ENCODE data around the gene ARHGDIG. TPM values are rescaled to one million over a fixed set of nuclear protein-coding genes. Genes with fewer than 3 reads are reported as not detected.

The ARHGDIG gene
- total RNA-seq, 2 experiments from 2014 or later: not detected

DNA sequence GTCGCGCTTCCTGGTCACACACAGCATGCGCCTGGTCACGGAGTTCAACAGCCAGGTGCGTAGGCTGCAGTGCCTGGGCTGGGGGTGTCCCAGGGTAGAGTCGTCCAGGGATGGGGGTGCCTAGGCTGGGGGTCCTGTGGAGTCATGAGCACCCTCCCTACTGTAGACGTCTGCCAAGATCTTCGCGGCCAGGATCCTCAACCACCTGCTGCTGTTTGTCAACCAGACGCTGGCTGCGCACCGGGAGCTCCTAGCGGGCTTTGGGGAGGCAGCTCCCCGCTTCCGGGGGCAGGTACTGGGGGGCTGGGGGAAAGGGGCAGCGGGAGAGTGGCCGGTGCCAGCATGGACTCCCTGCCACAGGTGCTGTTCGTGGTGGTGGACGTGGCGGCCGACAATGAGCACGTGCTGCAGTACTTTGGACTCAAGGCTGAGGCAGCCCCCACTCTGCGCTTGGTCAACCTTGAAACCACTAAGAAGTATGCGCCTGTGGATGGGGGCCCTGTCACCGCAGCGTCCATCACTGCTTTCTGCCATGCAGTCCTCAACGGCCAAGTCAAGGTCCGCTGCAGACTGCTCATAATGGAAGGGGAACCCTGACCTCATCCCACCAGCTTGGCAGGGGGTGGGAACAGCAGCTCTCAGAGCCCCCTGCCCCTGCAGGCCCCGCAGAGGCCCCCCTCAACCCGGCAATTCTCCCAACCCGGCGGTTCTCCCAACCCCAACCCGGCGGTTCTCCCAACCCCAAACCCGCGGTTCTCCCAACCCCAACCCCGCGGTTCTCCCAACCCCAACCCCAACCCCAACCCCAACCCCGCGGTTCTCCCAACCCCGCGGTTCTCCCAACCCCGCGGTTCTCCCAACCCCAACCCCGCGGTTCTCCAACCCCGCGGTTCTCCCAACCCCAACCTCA is 5.0 kb downstream of the ARHGDIG start:
- POLR2A ChIA-PET: no interaction called here
- Mint-ChIP-seq H3K27ac (no peak overlapping the region), H3K27me3 (peaks cover 5% of the 10 kb centered on the region), H3K4me3 (no peak overlapping the region), H3K36me3 (peaks cover 11% of the 10 kb centered on the region), H3K4me1 (ENCODE audit: low read depth) (no peaks in the 10 kb centered on the region), H3K9me3 (no peaks in the 10 kb centered on the region)
- CTCF ChIA-PET: no interaction called here
- intact Hi-C loops (cut with micrococcal nuclease): no loop called here
- DNase-seq: no peak

DNA sequence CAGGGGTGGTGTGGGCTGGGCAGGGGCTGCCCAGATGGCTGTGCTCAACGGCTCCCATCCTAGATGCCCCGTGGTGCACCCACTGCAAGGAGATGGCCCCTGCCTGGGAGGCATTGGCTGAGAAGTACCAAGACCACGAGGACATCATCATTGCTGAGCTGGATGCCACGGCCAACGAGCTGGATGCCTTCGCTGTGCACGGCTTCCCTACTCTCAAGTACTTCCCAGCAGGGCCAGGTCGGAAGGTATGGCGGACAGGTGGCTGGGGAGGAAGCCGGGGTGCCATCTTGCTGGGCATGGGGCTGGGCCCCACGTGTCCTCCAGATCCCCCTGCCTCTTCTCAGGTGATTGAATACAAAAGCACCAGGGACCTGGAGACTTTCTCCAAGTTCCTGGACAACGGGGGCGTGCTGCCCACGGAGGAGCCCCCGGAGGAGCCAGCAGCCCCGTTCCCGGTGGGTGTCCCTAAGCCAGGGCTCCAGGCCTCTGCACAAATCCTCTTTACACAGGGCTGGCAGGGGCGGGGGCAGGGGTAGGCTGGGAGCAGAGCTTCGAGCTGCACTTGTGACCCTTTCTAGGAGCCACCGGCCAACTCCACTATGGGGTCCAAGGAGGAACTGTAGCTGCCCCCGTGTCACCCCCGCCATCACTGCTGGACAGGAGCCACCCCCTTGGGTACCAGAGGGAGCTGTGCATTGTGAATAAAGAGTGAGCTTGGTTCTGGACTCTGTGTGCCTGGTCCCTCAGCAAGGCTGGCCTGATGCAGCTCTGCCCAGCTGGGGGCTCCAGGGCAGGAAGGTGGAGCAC is 6.3 kb downstream of the ARHGDIG start:
- intact Hi-C loops (cut with micrococcal nuclease): no loop called here
- H3K4me3 Mint-ChIP-seq: no peak overlapping the region
- ChIA-PET POLR2A (no interaction called here), CTCF (no interaction called here)
- no peaks in the 10 kb centered on the region for H3K9me3 Mint-ChIP-seq
- no peak for DNase-seq
- peaks cover 2% of the 10 kb centered on the region for H3K27me3 Mint-ChIP-seq
- H3K4me1 Mint-ChIP-seq (ENCODE audit: low read depth): no peaks in the 10 kb centered on the region
- H3K36me3 Mint-ChIP-seq: peaks cover 13% of the 10 kb centered on the region
- no peak overlapping the region for H3K27ac Mint-ChIP-seq

DNA sequence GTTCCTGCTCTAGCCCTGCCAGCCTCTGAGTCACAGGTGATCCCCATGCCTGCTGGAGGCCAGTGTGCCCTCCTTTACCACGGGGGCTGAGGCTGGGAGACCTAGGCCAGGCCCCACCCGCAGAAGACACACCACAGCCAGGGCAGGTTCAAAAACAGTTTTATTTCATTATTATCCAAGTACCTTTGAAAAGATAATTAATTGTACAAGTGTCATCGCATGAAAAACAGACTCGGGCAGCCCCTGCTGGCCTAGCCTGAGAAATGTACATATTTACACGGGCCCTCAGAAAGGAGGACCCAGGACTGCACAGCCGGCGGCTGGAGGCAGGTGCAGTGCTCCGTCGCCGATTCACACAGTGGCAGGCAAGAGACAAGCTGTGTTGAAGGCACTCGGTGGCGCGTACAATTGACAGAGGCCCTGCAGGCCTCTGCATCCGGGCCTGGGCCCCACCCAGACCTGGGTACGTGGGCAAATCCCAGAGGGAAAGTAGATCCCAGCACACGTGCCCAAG is 7.0 kb downstream of the ARHGDIG start:
- no peaks in the 10 kb centered on the region for H3K27me3 Mint-ChIP-seq
- no peaks in the 10 kb centered on the region for H3K4me1 Mint-ChIP-seq (ENCODE audit: low read depth)
- intact Hi-C loops (cut with micrococcal nuclease): no loop called here
- peaks cover 14% of the 10 kb centered on the region for H3K36me3 Mint-ChIP-seq
- ChIA-PET CTCF (no interaction called here), POLR2A (no interaction called here)
- no peaks in the 10 kb centered on the region for H3K9me3 Mint-ChIP-seq
- no peak overlapping the region for H3K27ac Mint-ChIP-seq
- no peak for DNase-seq
- no peak overlapping the region for H3K4me3 Mint-ChIP-seq

DNA sequence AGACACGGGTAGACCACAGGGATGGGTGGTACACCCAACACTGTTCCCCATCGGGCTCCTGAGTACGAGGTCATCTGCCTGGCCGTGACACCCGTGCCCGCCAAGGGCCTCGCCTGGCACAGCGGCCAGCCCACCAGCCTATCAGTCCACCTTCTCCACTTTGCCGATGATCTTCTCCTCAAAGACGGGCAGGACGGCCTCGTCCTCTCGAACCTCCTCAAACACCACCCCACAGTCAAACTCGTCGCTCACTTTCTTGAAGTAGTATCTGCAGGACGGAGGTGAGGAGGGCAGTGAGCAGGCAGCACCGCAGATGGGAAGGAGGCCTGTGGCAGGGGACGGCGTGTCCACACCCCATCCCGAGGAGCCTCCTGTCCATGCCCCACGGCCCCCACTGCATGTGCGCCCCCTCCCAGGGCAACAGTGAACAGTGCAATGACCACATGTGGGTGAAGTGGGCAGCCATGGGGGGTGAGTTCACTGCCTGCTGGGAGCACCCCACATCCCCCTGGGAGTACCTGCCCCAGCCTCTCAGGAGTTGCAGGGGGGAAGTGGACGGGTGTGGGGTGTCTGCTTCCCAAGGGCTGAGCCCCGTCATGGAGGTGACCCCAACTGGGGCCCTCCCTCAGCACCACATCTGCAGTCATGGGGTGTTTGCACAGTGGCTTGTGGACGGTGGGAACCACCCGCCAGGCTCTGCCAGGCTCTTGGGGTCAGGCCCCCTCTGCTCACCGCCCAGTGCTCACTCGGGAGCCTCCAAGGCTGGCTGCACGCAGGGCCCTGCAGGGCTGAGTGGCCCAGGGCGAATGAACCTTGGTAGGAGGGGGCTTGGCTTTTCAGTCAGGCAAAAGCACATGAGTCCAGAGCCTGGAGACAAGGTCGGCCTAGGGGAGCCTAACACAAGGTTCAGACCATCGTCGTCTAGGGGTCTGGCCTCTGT is 7.9 kb downstream of the ARHGDIG start:
- no peaks in the 10 kb centered on the region for H3K4me1 Mint-ChIP-seq (ENCODE audit: low read depth)
- H3K36me3 Mint-ChIP-seq: peaks cover 17% of the 10 kb centered on the region
- no peaks in the 10 kb centered on the region for H3K27me3 Mint-ChIP-seq
- ChIA-PET CTCF (no interaction called here), POLR2A (no interaction called here)
- DNase-seq: no peak
- no peaks in the 10 kb centered on the region for H3K9me3 Mint-ChIP-seq
- intact Hi-C loops (cut with micrococcal nuclease): no loop called here
- H3K4me3 Mint-ChIP-seq: no peak overlapping the region
- H3K27ac Mint-ChIP-seq: no peak overlapping the region

DNA sequence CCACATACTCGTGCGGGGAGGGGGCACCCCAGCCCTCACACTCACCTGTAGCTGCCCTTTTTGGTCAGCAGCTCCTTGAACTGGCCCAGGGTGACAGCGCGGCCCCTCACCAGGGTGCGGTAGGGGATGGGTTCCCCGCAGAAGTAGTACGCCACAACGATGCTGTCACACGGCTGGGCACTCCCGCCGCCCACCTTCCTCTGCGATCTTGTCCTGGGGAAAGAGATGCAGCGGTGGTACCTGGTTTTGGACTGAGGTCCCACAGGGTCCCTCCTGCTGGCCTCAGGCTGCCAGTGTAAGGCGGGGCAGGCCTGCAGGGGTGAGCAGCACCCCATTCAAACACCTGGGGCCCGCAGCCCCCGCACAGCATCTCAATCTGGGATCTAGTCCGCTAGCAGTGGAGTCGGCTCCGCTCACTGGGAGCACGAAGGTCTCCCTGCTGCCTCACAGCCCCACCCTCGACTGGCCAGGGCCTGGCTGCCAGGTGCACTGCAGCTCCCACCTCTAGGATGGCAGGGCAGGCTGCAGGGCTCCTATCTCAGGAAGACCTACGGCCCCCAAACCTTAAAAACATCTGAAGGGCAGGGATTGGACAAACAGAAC is 9.1 kb downstream of the ARHGDIG start:
- POLR2A ChIA-PET: no interaction called here
- H3K27me3 Mint-ChIP-seq: no peaks in the 10 kb centered on the region
- no peaks in the 10 kb centered on the region for H3K4me1 Mint-ChIP-seq (ENCODE audit: low read depth)
- CTCF ChIA-PET: no interaction called here
- peaks cover 18% of the 10 kb centered on the region for H3K36me3 Mint-ChIP-seq
- DNase-seq: no peak
- intact Hi-C loops (cut with micrococcal nuclease): no loop called here
- H3K9me3 Mint-ChIP-seq: no peaks in the 10 kb centered on the region
- no peak overlapping the region for H3K27ac Mint-ChIP-seq
- no peak overlapping the region for H3K4me3 Mint-ChIP-seq

DNA sequence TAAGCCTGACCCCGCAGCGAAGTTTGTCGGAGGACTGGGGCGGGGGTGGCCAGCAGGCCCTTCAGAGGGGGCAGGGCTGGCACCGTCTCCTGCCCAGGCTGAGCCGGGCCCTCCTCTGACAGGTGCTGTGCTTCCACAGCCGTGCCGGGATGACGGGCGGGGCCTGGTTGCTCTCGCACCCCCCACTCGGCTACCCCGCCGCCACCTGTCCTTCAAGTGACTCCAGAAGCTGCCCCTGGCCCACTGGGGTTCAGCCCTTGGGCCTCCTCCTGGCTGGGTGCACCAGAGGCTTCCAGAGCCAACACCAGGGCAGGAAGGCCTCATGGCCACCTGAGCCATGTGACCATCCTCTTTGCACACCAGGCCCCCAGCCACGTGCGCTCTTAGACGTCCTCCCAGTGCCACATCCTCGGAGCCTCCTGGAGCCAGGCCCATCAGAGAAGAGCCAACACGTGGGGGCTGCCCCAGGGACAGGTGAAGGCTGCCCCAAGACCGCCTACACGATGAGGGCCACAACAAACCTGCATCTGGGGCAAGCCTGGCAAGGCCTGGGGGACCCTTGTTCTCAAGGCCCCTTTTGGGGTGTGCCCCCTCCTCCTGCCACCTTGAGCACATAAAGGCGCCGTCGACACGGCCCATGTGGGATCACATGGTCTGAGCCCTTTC is 9.8 kb downstream of the ARHGDIG start:
- Mint-ChIP-seq H3K9me3 (no peaks in the 10 kb centered on the region), H3K4me3 (no peak overlapping the region), H3K4me1 (ENCODE audit: low read depth) (no peaks in the 10 kb centered on the region), H3K36me3 (peaks cover 18% of the 10 kb centered on the region), H3K27me3 (no peaks in the 10 kb centered on the region), H3K27ac (no peak overlapping the region)
- ChIA-PET POLR2A (no interaction called here), CTCF (no interaction called here)
- intact Hi-C loops (cut with micrococcal nuclease): no loop called here
- no peak for DNase-seq

DNA sequence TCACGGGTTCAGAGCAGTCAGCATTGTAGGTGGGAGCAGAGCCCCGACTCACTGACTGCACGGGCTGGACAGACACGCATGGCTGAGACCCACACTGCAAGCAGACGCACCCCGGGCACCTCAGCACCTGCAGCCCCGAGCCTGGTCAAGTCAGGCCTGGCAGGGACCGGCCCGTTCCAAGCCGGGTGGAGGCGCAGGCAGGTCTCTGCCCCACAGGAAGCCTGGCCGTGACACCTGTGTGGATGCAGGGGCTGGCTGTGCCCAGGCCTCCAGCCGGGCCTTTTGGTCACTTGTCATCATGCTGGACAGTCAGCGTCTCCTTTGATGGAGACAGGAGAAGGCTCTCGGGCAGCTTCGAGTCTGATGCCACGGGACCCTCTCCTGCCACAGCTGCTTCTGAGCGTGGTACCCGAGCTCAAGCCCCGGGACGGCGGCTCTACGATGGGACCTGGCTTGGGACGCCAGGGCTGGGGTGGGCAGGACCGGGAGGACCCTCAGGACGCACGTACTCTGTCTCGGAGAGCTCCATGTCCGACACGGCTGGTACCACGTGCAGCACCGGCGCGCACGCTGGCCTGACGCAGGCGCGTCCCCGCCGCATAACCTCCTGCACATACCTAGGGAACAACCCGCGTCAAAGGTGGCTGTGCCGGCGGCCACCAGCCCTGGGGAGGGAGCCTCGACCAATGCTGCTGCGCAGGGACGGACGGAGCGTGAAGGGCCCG is 10.5 kb downstream of the ARHGDIG start:
- CTCF ChIA-PET: no interaction called here
- POLR2A ChIA-PET: no interaction called here
- no peak overlapping the region for H3K27ac Mint-ChIP-seq
- H3K4me1 Mint-ChIP-seq (ENCODE audit: low read depth): no peaks in the 10 kb centered on the region
- H3K4me3 Mint-ChIP-seq: no peak overlapping the region
- no peak for DNase-seq
- intact Hi-C loops (cut with micrococcal nuclease): no loop called here
- peaks cover 18% of the 10 kb centered on the region for H3K36me3 Mint-ChIP-seq
- no peaks in the 10 kb centered on the region for H3K9me3 Mint-ChIP-seq
- no peaks in the 10 kb centered on the region for H3K27me3 Mint-ChIP-seq

- CTCF ChIA-PET: no interaction called here
- no peaks in the 10 kb centered on the region for H3K27me3 Mint-ChIP-seq
These were observed 11.1 kb downstream of the ARHGDIG start for GRCh38 chr16:291539-291938.

GRCh38 chr16:293043-293775 is 12.8 kb downstream of the ARHGDIG start:
- Mint-ChIP-seq H3K27me3 (no peaks in the 10 kb centered on the region), H3K36me3 (peaks cover 10% of the 10 kb centered on the region), H3K4me3 (no peak overlapping the region), H3K9me3 (no peaks in the 10 kb centered on the region), H3K4me1 (ENCODE audit: low read depth) (no peaks in the 10 kb centered on the region), H3K27ac (no peak overlapping the region)
- ChIA-PET POLR2A (no interaction called here), CTCF (no interaction called here)
- intact Hi-C loops (cut with micrococcal nuclease): no loop called here
- DNase-seq: no peak

More at GRCh38 chr16:291539-291938, 11.1 kb downstream of the ARHGDIG start:
- intact Hi-C loops (cut with micrococcal nuclease): no loop called here
- no peaks in the 10 kb centered on the region for H3K9me3 Mint-ChIP-seq
- POLR2A ChIA-PET: no interaction called here
- no peaks in the 10 kb centered on the region for H3K4me1 Mint-ChIP-seq (ENCODE audit: low read depth)
- H3K36me3 Mint-ChIP-seq: peaks cover 16% of the 10 kb centered on the region
- DNase-seq: no peak
- no peak overlapping the region for H3K27ac Mint-ChIP-seq
- no peak overlapping the region for H3K4me3 Mint-ChIP-seq

GRCh38 chr16:296276-296675 is 15.9 kb downstream of the ARHGDIG start:
- Mint-ChIP-seq H3K27me3 (no peaks in the 10 kb centered on the region), H3K9me3 (no peaks in the 10 kb centered on the region), H3K36me3 (peaks cover 10% of the 10 kb centered on the region), H3K4me3 (no peak overlapping the region), H3K4me1 (ENCODE audit: low read depth) (no peaks in the 10 kb centered on the region), H3K27ac (no peak overlapping the region)
- CTCF ChIA-PET: interaction anchor here (1.2 kb wide), 1 partner anchor 189 kb away, joined by 3 read pairs; no protein-coding TSS in a partner anchor
- POLR2A ChIA-PET: no interaction called here
- DNase-seq: no peak
- intact Hi-C loops (cut with micrococcal nuclease): no loop called here

Data from activated CD4-positive, alpha-beta memory T cell treated with anti-CD3 and anti-CD28 coated beads for 36 hours (primary cell).